Panc1 (cell line): Measurements from ENCODE around the gene TAF13.

Experiments used
- CTCF ChIP-seq: fragments of 450-650 bp; IDR thresholded peaks from 2 replicates; pipeline ENCODE4 v1.5.1; 2017; ENCODE audit warnings: mild to moderate bottlenecking
- POLR2AphosphoS5 ChIP-seq: IDR thresholded peaks from 2 replicates; pipeline ENCODE4 v1.6.1; 2012; ENCODE audit warnings: mild to moderate bottlenecking, low read depth, low read length, moderate library complexity
- SIN3A ChIP-seq: IDR thresholded peaks from 2 replicates; pipeline ENCODE4 v1.6.1; 2012; ENCODE audit warnings: low read depth, mild to moderate bottlenecking, low read length, moderate library complexity, borderline replicate concordance; ENCODE audit not compliant: insufficient read depth

- TF ChIP-seq CTCF (no peak), POLR2AphosphoS5 (no peak), SIN3A (no peak)
These were observed 7.7 kb upstream of the TAF13 start for GRCh38 chr1:109083501-109083900.
